NB4 (cell line): ENCODE results near the gene ADD1.

Source experiments
- DNase-seq: peaks from one replicate; pipeline ENCODE4 v3.0.0; 2010; ENCODE audit warnings: low read depth
- H3K4me3 ChIP-seq: one replicate; pipeline ENCODE4 v1.5.1; 2011; ENCODE audit warnings: mild to moderate bottlenecking, low read depth, low read length, moderate library complexity
- CTCF ChIP-seq: IDR thresholded peaks from one replicate; pipeline ENCODE4 v1.5.1; 2012; ENCODE audit warnings: low read depth, low read length
- MAX ChIP-seq: IDR thresholded peaks from 2 replicates; pipeline ENCODE4 v1.6.1; 2011; ENCODE audit warnings: low read depth, low read length
- MYC ChIP-seq: IDR thresholded peaks from 2 replicates; pipeline ENCODE4 v1.6.1; 2011; ENCODE audit warnings: low read depth, low read length
- POLR2A ChIP-seq: IDR thresholded peaks from 2 replicates; pipeline ENCODE4 v1.6.1; 2011; ENCODE audit warnings: mild to moderate bottlenecking; ENCODE audit not compliant: insufficient read length; ENCODE audit errors: extremely low read depth

The ADD1 gene

DNA sequence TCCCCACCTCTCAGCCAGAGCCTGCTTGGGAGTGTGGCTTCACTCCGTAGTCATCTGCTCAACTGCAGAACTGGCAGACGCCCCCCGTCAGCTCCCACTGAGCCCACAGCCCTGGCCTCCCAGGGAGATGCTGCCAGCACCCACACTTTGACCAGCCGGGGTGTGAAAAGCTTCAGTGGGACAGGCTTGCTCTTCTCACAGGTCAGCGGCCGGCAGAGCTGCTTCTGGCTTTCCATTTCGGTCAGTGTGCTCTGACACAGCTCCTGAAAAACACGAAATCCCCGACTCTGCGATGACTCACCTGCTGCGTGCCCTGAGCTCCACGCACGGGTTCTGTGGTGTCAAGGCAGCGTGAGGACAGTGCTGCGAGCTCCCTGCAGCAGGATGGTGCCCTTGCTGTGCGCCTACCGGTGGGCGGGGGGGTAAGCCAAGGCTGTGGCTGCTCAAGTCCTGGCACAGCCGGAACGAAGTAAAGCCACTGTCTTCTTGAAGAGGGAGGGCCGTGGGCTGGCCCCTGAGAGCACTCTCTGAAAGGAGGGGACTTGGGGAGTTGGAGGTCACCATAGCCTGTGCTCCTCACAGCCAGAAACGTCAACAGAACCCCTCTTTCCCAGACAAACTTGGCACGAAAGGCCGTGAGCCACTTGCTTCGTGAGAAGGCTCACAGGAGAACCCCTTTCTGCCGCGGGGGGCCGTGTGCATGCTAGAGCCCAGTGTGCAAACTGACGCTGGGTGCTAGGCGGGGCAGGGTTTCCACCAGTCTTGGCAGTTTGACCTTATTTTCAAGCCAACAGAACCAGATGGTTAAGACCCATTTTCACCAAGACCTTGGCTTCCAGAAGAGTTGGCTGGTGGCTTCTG, 96.0 kb downstream of the ADD1 start:
- peak; percentile 36 for DNase-seq
- TF ChIP-seq MYC (no peak), POLR2A (no peak), CTCF (no peak), MAX (no peak)

DNA sequence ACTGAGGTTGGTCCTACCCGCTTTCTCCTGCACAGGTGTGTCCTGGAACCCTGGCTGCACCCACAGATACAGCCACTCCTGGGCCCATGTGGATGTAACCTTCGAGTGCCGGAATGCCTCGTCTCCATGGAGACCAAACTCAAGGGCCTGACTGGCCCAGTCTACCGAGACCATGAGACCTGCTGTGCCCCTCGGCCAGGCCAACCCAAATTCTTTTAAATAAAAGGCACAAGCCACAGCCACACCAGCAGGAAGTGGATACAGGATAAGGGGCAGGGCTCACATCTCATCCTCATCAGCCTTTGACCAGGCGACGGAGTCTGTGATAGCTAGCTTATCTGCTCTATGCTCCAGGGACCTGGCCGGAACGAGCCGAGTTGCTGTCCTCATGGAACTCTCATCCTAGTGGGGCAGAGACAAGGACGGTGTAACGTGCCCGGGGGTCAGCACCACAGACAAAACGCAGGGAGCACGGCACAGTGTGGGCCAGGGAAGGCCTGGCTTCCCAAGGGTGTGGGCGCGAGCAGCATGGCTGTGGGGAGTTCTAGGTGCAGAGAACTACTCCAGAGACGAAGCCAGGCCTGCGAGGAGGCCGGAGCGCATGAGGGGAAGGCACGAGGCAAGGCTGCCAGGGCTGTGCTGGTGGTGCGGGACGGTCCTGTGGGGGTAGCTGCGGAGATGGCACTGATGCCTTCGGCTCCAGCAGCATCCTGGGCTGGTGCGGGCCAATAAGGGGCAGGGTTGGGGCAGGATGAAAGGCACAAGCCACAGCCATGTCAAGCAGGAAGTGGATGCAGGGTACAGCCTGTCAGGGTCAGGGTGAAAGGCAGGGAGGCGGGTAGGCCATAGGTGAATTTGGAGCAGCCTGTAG, 96.9 kb downstream of the ADD1 start:
- peak; percentile 27 for DNase-seq
- TF ChIP-seq POLR2A (peak; percentile 36), MYC (no peak)
- no peak overlapping the region for H3K4me3 ChIP-seq

More for the DNA sequence above, 96.0 kb downstream of the ADD1 start:
- no peak overlapping the region for H3K4me3 ChIP-seq

DNA sequence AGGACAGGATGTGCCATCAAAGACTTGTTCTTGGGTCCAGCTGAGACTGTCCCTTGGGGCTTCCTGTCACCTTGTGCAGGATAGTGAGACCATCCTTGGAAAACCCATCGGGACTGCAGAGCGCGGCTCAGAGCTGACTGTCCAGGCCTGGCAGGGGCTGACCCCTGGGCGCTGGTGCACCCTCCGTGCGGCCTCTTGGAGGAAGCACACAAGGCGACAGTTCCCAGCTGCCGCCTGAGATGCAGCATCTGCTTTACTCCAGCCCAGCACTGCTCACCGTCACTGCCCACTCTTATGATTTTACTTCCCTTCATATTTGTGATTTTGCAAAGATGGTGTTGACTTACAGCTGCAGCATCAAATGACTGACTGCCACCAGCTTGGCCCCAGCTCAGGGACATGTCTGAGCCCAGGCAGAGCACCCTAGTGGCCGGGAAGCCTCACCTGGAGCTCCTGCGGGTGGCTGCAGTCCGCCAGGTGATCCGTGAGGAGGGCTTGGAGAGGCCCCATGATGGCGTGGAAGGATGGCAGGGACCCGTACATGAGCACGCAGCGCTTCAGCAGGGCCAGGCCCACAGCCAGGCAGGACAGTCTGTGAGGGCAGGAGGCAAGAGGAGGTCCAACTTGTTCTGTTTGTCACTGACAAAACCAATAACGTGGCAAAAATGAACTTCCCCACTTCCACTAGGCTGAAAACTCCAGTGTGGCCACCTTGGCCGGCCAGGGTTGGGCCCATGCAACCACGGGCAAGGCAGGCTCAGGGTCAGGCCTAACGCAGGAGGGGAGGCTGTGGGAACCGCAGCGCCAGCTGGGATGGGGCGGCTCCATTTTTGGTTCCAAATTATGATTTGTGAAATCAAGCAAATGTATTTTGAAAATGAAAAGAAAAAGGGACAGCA, 97.7 kb downstream of the ADD1 start:
- peak; percentile 16 for DNase-seq
- no peak overlapping the region for H3K4me3 ChIP-seq
- TF ChIP-seq MAX (no peak), MYC (no peak), POLR2A (no peak), CTCF (no peak)

DNA sequence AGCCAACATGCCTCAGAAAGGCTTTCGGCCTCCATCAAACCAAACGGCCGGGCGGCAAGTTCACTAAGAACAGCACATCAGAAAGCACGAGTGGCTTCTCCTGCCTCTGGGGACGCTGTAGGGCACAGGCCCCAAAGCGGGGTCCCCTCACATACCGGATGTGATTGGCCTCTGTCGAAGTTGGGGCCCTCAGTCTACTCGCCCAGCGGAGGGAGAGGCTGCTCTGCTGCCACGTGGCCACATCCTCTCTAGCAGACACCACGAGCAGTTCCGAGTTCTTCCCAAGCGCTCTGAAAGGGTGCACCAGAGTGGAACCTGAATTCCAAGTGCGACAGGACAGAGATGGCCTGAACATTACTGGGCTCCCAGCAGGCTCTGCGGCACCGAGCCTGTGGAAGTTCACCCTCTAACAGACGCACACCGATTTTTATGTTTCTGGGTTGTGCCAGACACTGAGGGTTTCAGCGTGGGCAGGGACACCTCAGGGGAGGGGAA, 98.4 kb downstream of the ADD1 start:
- TF ChIP-seq CTCF (no peak), MAX (no peak), POLR2A (no peak), MYC (no peak)
- H3K4me3 ChIP-seq = no peak overlapping the region
- no peak for DNase-seq

GRCh38 chr4:2942532-2943363, 99.1 kb downstream of the ADD1 start:
- DNase-seq = no peak
- no peak for TF ChIP-seq CTCF
- TF ChIP-seq MYC = peak; percentile 27; the same call in 1 of the 2 replicates
- TF ChIP-seq MAX = no peak
- peak; percentile 15 for TF ChIP-seq POLR2A

More at GRCh38 chr4:2942532-2943363, 99.1 kb downstream of the ADD1 start:
- H3K4me3 ChIP-seq = no peak overlapping the region
